Karpas-422 (cell line): ENCODE data around the gene ZNF784. TPM values are rescaled to one million over a fixed set of nuclear protein-coding genes. Genes with fewer than 3 reads are reported as not detected.

Source experiments
- DNase-seq: peaks from one replicate; pipeline ENCODE4 v3.0.0-alpha.2; 2015
- H2AFZ ChIP-seq: fragments of 200-600 bp; sonication (generic); 2 replicates; pipeline ENCODE4 v1.6.1; 2014; ENCODE audit warnings: antibody characterized with exemption, low read length, mixed read lengths
- H3K27ac ChIP-seq: fragments of 200-600 bp; sonication (generic); 2 replicates; pipeline ENCODE4 v1.5.1; 2014; ENCODE audit warnings: mild to moderate bottlenecking, low read length, moderate library complexity
- H3K27me3 ChIP-seq: fragments of 200-600 bp; sonication (generic); 2 replicates; pipeline ENCODE4 v1.6.1; 2014; ENCODE audit warnings: low read length, mixed read lengths
- H3K36me3 ChIP-seq: fragments of 200-600 bp; sonication (generic); 2 replicates; pipeline ENCODE4 v1.6.1; 2014; ENCODE audit warnings: low read length, mixed read lengths; ENCODE audit not compliant: insufficient read depth
- H3K4me1 ChIP-seq: fragments of 200-600 bp; sonication (generic); 2 replicates; pipeline ENCODE4 v1.6.1; 2014; ENCODE audit warnings: mild to moderate bottlenecking, low read length, mixed read lengths
- H3K4me2 ChIP-seq: fragments of 200-600 bp; sonication (generic); 2 replicates; pipeline ENCODE4 v1.6.1; 2014; ENCODE audit warnings: low read length, low read depth, mild to moderate bottlenecking; ENCODE audit not compliant: poor library complexity, severe bottlenecking
- H3K4me3 ChIP-seq: fragments of 200-600 bp; sonication (generic); 2 replicates; pipeline ENCODE4 v1.5.1; 2014; ENCODE audit warnings: mild to moderate bottlenecking, antibody characterized with exemption, low read length, mixed read lengths
- H3K79me2 ChIP-seq: fragments of 200-600 bp; sonication (generic); 2 replicates; pipeline ENCODE4 v1.6.1; 2014; ENCODE audit warnings: mild to moderate bottlenecking, low read length, mixed read lengths
- H3K9ac ChIP-seq: fragments of 200-600 bp; sonication (generic); 2 replicates; pipeline ENCODE4 v1.6.0; 2014; ENCODE audit warnings: low read length
- H3K9me2 ChIP-seq: fragments of 200-600 bp; sonication (generic), shearing (Covaris generic); replicated peaks from 2 replicates; pipeline ENCODE4 v1.6.0; 2014; ENCODE audit warnings: mild to moderate bottlenecking, low read length, moderate library complexity; ENCODE audit not compliant: insufficient read depth
- H3K9me3 ChIP-seq: fragments of 300-700, 200-600 bp; sonication (generic); 2 replicates; pipeline ENCODE4 v1.6.1; 2014; ENCODE audit warnings: low read length, mixed read lengths
- H4K20me1 ChIP-seq: fragments of 200-600 bp; sonication (generic); 2 replicates; pipeline ENCODE4 v1.6.1; 2014; ENCODE audit warnings: mild to moderate bottlenecking, antibody characterized with exemption, low read length, low read depth; ENCODE audit not compliant: insufficient read depth
- total RNA-seq: library from RNA; depleted of rRNA; stranded (reverse); fragments of >200 nt; shearing (Covaris generic); gene quantifications from 2 replicates; pipeline ENCODE4 v1.2.3, GENCODE V29; 2014; ENCODE audit warnings: low replicate concordance

The ZNF784 gene
- total RNA-seq, 1 experiment from 2014 or later, result 2.8 TPM

DNA sequence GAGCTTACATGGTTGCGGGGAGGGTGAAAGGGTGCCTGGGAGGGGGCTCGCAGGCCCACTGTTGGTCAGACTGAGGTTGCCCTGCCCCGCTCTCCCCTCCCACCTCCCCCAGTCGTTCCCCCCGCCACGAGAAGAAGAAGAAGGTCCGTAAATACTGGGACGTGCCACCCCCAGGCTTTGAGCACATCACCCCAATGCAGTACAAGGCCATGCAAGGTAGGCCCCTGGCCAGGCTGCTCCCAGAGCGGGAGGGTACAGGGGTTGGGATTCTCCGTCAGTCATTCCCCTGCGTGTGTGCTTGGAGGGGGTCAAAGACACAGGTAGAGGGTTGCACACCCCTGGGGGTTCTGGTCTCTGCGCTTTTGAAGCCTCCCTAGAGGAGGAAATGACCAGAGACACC is 36.0 kb upstream of the ZNF784 start:
- Histone ChIP-seq H4K20me1 (peaks cover 88% of the 10 kb centered on the region), H3K27ac (no peak overlapping the region)

DNA sequence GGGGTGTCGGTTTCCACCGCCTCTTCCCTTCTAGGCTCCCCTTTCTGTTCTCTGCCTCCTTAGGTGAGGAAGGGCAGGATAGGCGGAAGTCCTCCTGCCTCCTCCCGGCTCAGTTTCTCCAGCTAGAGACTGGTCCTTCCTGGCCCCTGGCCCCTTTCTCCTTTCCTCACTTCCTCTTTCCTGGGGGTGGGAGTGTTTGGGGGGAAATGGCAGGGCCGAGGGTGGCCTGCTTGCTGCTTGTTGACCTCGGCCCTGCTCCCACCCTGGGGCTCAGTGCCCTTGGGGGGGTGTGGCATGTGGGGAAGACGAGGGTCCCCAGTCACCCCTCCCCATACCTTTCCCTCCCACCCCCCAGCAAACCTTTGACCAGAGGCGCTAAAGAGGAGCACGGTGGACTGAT is 35.5 kb upstream of the ZNF784 start:
- H3K9ac ChIP-seq, result no peak overlapping the region
- no peak overlapping the region for H2AFZ ChIP-seq
- H4K20me1 ChIP-seq, result peaks cover 88% of the 10 kb centered on the region
- peaks cover 74% of the 10 kb centered on the region for H3K36me3 ChIP-seq
- DNase-seq, result no peak
- peaks cover 97% of the 10 kb centered on the region for H3K79me2 ChIP-seq
- H3K27me3 ChIP-seq, result no peaks in the 10 kb centered on the region
- no peaks in the 10 kb centered on the region for H3K9me2 ChIP-seq
- H3K4me3 ChIP-seq, result no peak overlapping the region
- H3K4me2 ChIP-seq, result no peak overlapping the region
- H3K9me3 ChIP-seq, result no peaks in the 10 kb centered on the region
- peaks cover 25% of the 10 kb centered on the region for H3K4me1 ChIP-seq
- no peak overlapping the region for H3K27ac ChIP-seq

More for the DNA sequence above, 36.0 kb upstream of the ZNF784 start:
- Histone ChIP-seq H3K4me3 (no peak overlapping the region), H3K4me2 (no peak overlapping the region), H3K4me1 (peaks cover 25% of the 10 kb centered on the region), H3K79me2 (peaks cover 92% of the 10 kb centered on the region), H3K9ac (no peak overlapping the region), H3K9me2 (no peaks in the 10 kb centered on the region), H3K9me3 (no peaks in the 10 kb centered on the region), H3K27me3 (no peaks in the 10 kb centered on the region), H3K36me3 (peaks cover 77% of the 10 kb centered on the region), H2AFZ (no peak overlapping the region)
- no peak for DNase-seq

DNA sequence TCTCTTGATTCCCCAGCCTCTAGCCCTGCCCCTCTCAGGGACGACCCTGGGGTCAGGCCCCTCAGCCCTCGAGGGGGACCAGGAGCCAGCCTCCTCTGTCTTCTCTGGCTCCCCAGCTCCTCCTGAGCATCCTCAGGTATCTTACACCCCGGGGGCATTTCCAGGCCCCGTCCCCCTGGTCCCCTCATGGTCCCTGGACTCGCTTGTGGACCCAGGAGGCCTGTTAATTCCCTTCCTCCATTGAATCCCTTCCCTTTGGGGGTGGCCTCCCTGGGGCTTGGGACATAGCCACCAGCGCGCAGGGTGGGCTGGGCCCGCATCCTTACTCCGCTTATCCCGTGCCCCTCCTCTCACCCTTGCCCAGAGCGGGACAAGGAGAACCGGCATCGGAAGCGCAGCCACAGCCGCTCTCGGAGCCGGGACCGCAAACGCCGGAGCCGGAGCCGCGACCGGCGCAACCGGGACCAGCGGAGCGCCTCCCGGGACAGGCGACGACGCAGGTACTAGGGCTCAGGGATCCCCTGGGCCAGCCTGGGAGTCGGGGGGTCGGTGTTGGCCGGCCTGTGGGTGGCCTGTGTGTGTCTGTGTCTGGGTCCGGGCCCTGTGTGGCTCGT is 34.6 kb upstream of the ZNF784 start:
- DNase-seq, result no peak
- Histone ChIP-seq H3K79me2 (peaks cover 90% of the 10 kb centered on the region), H3K27me3 (no peaks in the 10 kb centered on the region), H4K20me1 (peaks cover 81% of the 10 kb centered on the region), H2AFZ (no peak overlapping the region), H3K9ac (peak overlapping the region; percentile 86; the same call in 1 of the 2 replicates), H3K4me2 (no peak overlapping the region), H3K27ac (no peak overlapping the region; the same call in 1 of the 2 replicates), H3K4me1 (peaks cover 25% of the 10 kb centered on the region), H3K9me3 (no peaks in the 10 kb centered on the region), H3K36me3 (peaks cover 66% of the 10 kb centered on the region), H3K9me2 (no peaks in the 10 kb centered on the region), H3K4me3 (no peak overlapping the region)

DNA sequence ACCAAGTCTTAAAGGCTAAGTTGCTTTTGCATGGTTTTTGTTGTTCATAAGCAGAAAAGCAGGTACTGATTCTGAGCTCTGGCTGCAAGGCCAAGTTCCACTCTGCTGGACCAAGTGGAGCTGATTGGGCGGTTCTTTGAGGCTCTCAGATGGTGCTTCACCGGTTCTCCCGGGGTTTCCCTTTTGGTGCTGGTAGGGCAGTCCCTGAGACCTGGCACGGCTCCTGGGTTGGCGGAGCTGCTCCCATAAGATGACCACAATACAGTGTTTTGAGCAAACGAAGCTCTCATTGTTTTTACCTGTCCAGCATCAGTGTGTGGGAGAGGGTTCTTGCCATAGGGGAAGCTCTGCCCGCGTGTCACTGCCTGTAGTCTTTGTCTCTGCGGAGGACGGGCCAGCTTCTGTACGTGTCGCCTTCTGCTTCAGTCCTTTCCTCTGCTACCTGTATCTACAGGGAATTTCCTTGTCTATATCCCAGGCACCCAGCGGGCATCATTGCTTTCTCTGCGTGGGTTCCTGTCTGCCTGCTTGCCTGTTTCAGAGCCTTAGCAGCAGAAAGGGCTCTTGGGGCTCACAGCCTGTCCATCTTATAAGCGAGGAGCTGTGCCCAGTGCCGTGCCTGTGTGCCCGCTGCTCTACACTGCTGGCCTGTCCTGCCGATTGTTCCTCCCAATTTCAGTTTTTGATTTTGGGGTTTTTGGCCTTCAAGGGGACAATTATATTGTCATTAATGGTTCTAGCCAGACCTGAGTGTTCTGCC is 32.8 kb upstream of the ZNF784 start:
- Histone ChIP-seq H3K36me3 (peaks cover 49% of the 10 kb centered on the region), H3K9ac (peak overlapping the region; percentile 86), H2AFZ (no peak overlapping the region), H3K4me3 (peak overlapping the region; percentile 78), H3K79me2 (peaks cover 73% of the 10 kb centered on the region), H3K27ac (peak overlapping the region; percentile 95), H3K4me2 (peak overlapping the region; percentile 95), H3K9me3 (no peaks in the 10 kb centered on the region), H3K9me2 (no peaks in the 10 kb centered on the region), H4K20me1 (peaks cover 64% of the 10 kb centered on the region), H3K27me3 (no peaks in the 10 kb centered on the region), H3K4me1 (peaks cover 27% of the 10 kb centered on the region)
- DNase-seq, result no peak

DNA sequence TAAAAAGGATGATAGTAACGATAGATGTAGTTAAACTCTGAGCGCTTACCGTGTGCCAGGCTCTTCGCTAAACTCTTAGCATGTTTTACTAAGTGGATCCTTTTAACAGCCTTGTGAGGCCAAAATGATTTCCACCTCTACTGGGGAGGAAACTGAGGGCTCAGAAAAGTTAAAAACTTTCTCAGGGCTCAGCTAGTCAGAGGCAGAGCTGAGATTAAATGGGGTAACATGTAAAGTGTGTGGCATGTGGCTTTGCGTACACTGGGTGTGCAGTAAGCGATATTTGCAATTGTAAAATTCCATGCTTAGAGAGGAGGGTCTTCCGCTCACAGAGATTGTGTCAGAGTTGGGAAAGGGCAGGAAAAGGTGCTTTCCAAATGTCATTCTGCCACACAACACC is 32.2 kb upstream of the ZNF784 start:
- Histone ChIP-seq H3K27ac (peak overlapping the region; percentile 95), H3K79me2 (peaks cover 67% of the 10 kb centered on the region), H3K4me1 (peaks cover 27% of the 10 kb centered on the region), H3K4me3 (peak overlapping the region; percentile 78), H4K20me1 (peaks cover 59% of the 10 kb centered on the region), H3K9me2 (no peaks in the 10 kb centered on the region), H3K36me3 (peaks cover 46% of the 10 kb centered on the region), H3K4me2 (peak overlapping the region; percentile 95), H3K9ac (peak overlapping the region; percentile 86), H3K27me3 (no peaks in the 10 kb centered on the region), H2AFZ (no peak overlapping the region), H3K9me3 (no peaks in the 10 kb centered on the region)
- DNase-seq, result peak; percentile 68

DNA sequence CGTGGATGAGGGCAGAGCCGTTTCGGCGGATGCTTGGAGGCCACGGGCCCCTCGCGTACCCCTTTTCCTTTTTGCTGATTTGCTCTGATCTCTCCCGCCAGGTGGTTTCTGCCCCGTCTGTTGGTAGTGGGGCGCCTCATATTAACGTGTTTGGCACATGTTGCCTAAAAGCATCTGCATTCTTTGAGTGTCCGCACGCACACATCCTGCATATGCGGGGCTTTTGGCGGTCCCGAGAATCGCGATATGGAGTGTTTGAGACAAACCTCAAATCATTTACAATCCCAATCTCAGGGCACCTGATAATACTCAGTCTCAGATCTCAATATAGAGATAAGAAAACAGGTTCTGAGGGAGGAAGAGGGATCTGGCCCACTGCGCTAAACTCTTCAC is 31.3 kb upstream of the ZNF784 start:
- Histone ChIP-seq H3K9me2 (no peaks in the 10 kb centered on the region), H3K79me2 (peaks cover 58% of the 10 kb centered on the region), H3K36me3 (peaks cover 44% of the 10 kb centered on the region), H4K20me1 (peaks cover 50% of the 10 kb centered on the region), H3K4me1 (peaks cover 27% of the 10 kb centered on the region), H3K4me2 (peak overlapping the region; percentile 95), H3K9me3 (no peaks in the 10 kb centered on the region), H2AFZ (no peak overlapping the region), H3K4me3 (peak overlapping the region; percentile 78), H3K27ac (peak overlapping the region; percentile 95), H3K27me3 (no peaks in the 10 kb centered on the region), H3K9ac (peak overlapping the region; percentile 86)
- DNase-seq, result no peak

DNA sequence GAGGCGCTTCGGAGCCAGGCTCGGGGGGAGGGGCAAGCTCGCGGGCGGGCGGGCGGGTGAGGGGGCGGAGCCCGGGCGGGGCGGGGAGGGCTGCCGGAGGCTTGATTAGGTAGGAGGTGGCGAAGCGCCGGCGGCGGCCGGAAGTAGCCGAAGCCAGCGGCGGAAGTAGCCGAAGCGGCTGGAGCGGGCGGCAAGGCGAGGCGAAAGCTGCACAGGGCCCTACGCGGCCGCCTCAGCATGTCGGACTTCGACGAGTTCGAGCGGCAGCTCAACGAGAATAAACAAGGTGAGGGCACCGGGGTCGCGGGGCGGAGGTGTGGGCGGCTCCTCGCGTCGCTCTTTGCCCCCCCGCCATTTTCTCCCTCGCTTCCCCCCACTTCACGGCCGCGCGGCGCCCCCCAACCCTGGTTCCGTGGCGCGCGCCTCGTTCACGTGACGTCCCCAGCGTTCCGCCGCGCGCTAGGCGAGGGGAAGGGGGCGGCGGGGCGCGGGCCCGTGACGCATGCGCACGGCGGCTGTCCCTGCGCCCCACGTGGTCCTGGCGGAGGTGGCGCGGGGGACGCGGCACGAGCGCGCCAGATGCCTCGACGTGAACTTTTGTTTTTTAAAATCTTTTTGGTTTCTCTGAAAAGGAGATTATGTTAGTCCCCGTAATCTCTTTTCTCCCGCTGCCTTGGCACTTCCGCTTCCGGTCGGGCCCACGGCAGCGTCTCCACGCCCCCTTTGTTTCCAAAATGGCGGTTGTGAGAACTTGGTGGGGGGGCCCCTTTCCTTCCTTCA is 30.7 kb upstream of the ZNF784 start, which contains the start of gene U2AF2:
Gene U2AF2 (plus strand): TSS at position 168 of the 780 bp plus-strand sequence. CDS start 70 bp downstream, at position 238.
- H3K9ac ChIP-seq, result peak within 1 kb of the TSS; percentile 95
- H3K4me3 ChIP-seq, result peak within 1 kb of the TSS; percentile 78
- H3K27ac ChIP-seq, result peak within 1 kb of the TSS; percentile 95
- DNase-seq, result peak; percentile 99
- H3K4me1 ChIP-seq, result peaks cover 27% of the 10 kb centered on the region
- peak within 1 kb of the TSS; percentile 95 for H3K4me2 ChIP-seq
- no peaks in the 10 kb centered on the region for H3K9me3 ChIP-seq
- peaks cover 44% of the 10 kb centered on the region for H4K20me1 ChIP-seq
- H3K36me3 ChIP-seq, result peaks cover 41% of the 10 kb centered on the region
- H3K9me2 ChIP-seq, result no peaks in the 10 kb centered on the region
- no peaks in the 10 kb centered on the region for H3K27me3 ChIP-seq
- peaks cover 52% of the 10 kb centered on the region for H3K79me2 ChIP-seq
- H2AFZ ChIP-seq, result 0 out of 2 replicates have a peak within 1 kb of the TSS, but pooled peaks have one; percentile 53
